ENCODE data around the gene MYPOP. TPM values are rescaled to one million over a fixed set of nuclear protein-coding genes. Genes with fewer than 3 reads are reported as not detected.

MYPOP gene
- total and polyA plus RNA-seq, 2 donors, result 1.8 to 9.1 TPM

DNA sequence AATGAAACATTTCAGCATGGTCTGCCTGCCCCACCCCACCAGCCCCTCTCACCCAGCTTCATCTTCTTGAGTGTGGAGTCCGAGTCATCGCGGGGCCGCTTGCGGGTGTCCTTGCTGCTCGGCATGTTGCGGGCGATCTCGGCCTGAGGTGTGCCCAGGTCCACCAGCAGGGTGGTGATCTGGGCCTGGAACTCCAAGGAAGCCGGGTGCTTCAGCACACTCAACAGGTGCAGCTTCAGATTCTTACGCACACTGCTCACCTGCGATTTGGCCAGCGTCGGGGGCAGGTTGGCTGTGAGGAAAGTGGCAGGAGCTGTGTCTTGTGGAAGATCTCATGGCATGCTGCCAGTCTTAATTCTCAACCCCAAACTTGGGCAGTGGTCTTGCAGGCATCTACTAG is 60.2 kb downstream of the MYPOP start:
- DNase-seq (ENCODE audit: low read depth in 6 of 9, low spot score in 9 of 9), result no peak
- Histone ChIP-seq H3K27ac (ENCODE audit: low read depth in 1 of 2, low read length in 1 of 2) (no peak overlapping the region), H3K4me1 (ENCODE audit: control insufficient read depth in 2 of 2, insufficient read depth in 2 of 2, low read length in 2 of 2) (no peaks in the 10 kb centered on the region), H3K27me3 (ENCODE audit: control insufficient read depth in 2 of 2, insufficient read depth in 1 of 2, low read length in 1 of 2) (no peaks in the 10 kb centered on the region), H3K36me3 (ENCODE audit: control insufficient read depth in 2 of 2, insufficient read depth in 2 of 2, low read length in 1 of 2) (peaks cover 68 to 75% of the 10 kb centered on the region in 2 donors), H3K9me3 (ENCODE audit: control insufficient read depth in 2 of 2, insufficient read depth in 1 of 2, low read length in 1 of 2) (peaks cover 2 to 9% of the 10 kb centered on the region in 2 donors), H3K4me3 (ENCODE audit: low read length in 2 of 2) (no peak overlapping the region)
- 98% methylated on average over 14 of the region's 14 CpGs for WGBS

Other genes with a start within 250 kb of the MYPOP start
- gene GIPR, start 234.4 kb downstream of the MYPOP start, total RNA-seq, result 0.14 TPM
- 1.6 TPM for gene GIPR, start 234.4 kb downstream of the MYPOP start, polyA plus RNA-seq
- 711 TPM for gene SNRPD2, start 210.7 kb downstream of the MYPOP start, total RNA-seq
- 395 TPM for gene SNRPD2, start 210.7 kb downstream of the MYPOP start, polyA plus RNA-seq
- gene QPCTL, start 209.9 kb downstream of the MYPOP start, total RNA-seq, result 3.1 TPM
- gene QPCTL, start 209.9 kb downstream of the MYPOP start, polyA plus RNA-seq, result 8.2 TPM
- gene FBXO46, start 171.7 kb downstream of the MYPOP start, total RNA-seq, result 6.8 TPM
- gene FBXO46, start 171.7 kb downstream of the MYPOP start, polyA plus RNA-seq, result 18.8 TPM
- not detected for gene MEIOSIN, start 169.2 kb downstream of the MYPOP start, total RNA-seq
- 0.02 TPM for gene MEIOSIN, start 169.2 kb downstream of the MYPOP start, polyA plus RNA-seq
- 1.7 TPM for gene SIX5, start 133.4 kb downstream of the MYPOP start, total RNA-seq
- 7.0 TPM for gene SIX5, start 133.4 kb downstream of the MYPOP start, polyA plus RNA-seq
- 3.9 TPM for gene DMPK, start 120.1 kb downstream of the MYPOP start, total RNA-seq
- 59.4 TPM for gene DMPK, start 120.1 kb downstream of the MYPOP start, polyA plus RNA-seq
- 12.4 TPM for gene DMWD, start 109.8 kb downstream of the MYPOP start, total RNA-seq
- 18.1 TPM for gene DMWD, start 109.8 kb downstream of the MYPOP start, polyA plus RNA-seq
- gene RSPH6A, start 87.3 kb downstream of the MYPOP start, total RNA-seq, result not detected
- 0.14 TPM for gene RSPH6A, start 87.3 kb downstream of the MYPOP start, polyA plus RNA-seq
- gene SYMPK, start 39.5 kb downstream of the MYPOP start, total RNA-seq, result 24.5 TPM
- gene SYMPK, start 39.5 kb downstream of the MYPOP start, polyA plus RNA-seq, result 151 TPM
- 0.05 TPM for gene FOXA3, start 38.3 kb downstream of the MYPOP start, total RNA-seq
- 0.23 TPM for gene FOXA3, start 38.3 kb downstream of the MYPOP start, polyA plus RNA-seq
- gene IRF2BP1, start 16.5 kb downstream of the MYPOP start, total RNA-seq, result 19.3 TPM
- 12.3 TPM for gene IRF2BP1, start 16.5 kb downstream of the MYPOP start, polyA plus RNA-seq
- gene NANOS2, start 12.2 kb upstream of the MYPOP start, total RNA-seq, result not detected
- 0.07 TPM for gene NANOS2, start 12.2 kb upstream of the MYPOP start, polyA plus RNA-seq
- 0.09 TPM for gene NOVA2, start 71.3 kb upstream of the MYPOP start, total RNA-seq
- gene NOVA2, start 71.3 kb upstream of the MYPOP start, polyA plus RNA-seq, result 1.0 TPM
- gene CCDC61, start 92.9 kb upstream of the MYPOP start, total RNA-seq, result 11.3 TPM
- gene CCDC61, start 92.9 kb upstream of the MYPOP start, polyA plus RNA-seq, result 23.0 TPM
- 4.3 TPM for gene PGLYRP1, start 120.4 kb upstream of the MYPOP start, total RNA-seq
- 0.37 TPM for gene PGLYRP1, start 120.4 kb upstream of the MYPOP start, polyA plus RNA-seq
- gene IGFL4, start 138.4 kb upstream of the MYPOP start, total RNA-seq, result 0.14 TPM
- gene IGFL4, start 138.4 kb upstream of the MYPOP start, polyA plus RNA-seq, result 0.16 TPM
- not detected for gene IGFL3, start 222.1 kb upstream of the MYPOP start, total RNA-seq
- gene IGFL3, start 222.1 kb upstream of the MYPOP start, polyA plus RNA-seq, result 0.66 TPM
- gene IGFL2, start 245.6 kb upstream of the MYPOP start, total RNA-seq, result 0.61 TPM
- gene IGFL2, start 245.6 kb upstream of the MYPOP start, polyA plus RNA-seq, result 6.9 TPM